NCI-H526 (cell line): ENCODE data around the gene EFL1.
"Not testable (repeated sequence)": the region's sequence is repeated elsewhere in the genome, so short reads cannot be mapped to it uniquely, and the experiment has no call there.

Experiments
- DNase-seq, 2 experiments: peaks; one replicate each; lab custom pipeline; 2025; lab: John Stamatoyannopoulos, UW

EFL1 gene

GRCh38 chr15:82281276-82281675 is 18.7 kb upstream of the EFL1 start:
- DNase-seq: not testable (repeated sequence)

DNA sequence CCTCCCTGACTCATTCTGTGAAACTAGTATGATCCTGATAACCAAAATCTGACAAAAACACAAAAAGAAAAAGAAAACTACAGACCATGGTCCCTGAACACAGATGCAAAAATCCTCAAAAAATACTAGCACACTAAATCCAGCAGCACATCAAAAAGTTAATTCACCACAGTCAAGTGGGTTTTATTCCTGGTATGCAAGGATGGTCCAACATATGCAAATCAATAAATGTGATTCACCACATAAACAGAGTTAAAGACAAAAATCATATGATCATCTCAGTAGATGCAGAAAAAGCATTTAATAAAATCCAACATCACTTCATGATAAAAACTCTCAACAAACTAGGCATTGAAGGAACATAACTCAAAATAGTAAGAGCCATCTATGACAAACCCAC is 12.9 kb upstream of the EFL1 start:
- no peak for DNase-seq

GRCh38 chr15:82272154-82272553 is 9.6 kb upstream of the EFL1 start:
- DNase-seq: no peak

GRCh38 chr15:82268454-82268853 is 5.9 kb upstream of the EFL1 start:
- DNase-seq: not testable (repeated sequence)

GRCh38 chr15:82267137-82267536 is 4.6 kb upstream of the EFL1 start:
- not testable (repeated sequence) for DNase-seq

- peak; percentile 21 to 31 for DNase-seq
Measured at GRCh38 chr15:82263350-82263749, 816 bp upstream of the EFL1 start.

DNA sequence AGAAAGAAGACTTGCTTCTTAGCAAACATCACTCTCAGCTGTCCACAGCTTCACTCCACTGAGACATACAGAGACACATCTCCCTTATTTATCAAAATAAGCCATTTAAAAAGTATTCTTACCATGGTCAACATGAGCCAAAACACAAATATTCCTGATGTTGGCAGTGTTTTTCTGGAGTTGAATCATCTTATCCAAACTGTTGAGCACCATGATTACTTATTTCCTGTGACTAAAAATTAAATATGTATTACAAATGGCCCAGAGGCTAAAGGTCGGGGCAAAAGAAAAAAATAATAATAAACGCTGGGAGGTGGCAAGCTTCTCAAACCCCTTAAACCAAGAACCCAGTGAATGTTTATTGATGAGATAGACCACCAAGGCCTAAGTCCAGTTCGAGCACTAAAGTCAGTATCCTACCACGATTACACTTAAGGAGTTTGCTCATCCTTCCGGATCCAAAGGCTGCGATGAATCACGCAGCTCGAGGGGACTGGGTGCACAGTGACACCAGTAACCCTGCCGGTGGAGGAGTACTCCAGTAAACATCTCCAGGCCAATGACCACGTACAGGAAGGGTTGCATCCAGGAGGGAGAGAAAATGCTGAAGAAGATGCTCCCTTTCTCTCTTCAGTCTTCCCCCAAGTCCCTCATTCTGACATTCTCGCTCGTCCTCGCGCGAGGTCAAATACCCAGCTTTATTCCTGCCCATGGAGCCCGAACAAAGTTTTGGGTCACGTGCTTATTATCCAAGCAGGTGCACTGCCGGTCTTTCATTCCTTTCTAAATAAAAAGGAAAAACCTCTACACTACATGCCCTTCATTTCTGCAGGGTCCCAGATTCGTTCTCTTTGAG is 740 bp downstream of the EFL1 start:
- DNase-seq: peak; percentile 47 to 49

DNA sequence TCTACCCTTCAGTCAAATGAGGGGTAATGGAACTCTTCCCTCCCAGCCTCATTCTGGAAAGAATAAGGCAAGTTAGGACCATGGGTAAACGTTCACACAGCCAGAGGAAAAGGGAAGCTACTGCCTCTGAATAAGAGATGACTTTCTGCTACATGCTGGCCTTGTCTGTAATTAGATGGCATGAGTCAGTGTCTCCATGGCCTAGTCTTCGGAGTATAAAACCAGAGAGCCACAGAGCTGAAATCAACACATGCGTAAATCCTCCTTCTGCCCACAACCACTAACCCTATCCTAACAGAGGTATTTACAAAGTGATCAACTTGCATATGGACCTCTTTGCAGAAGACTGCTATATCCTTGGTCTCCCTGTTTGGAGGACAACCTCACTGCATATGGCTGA is 14.3 kb downstream of the EFL1 start:
- DNase-seq: not testable (repeated sequence)

- DNase-seq: not testable (repeated sequence)
Measured at GRCh38 chr15:82245956-82246355, 16.6 kb downstream of the EFL1 start.

DNA sequence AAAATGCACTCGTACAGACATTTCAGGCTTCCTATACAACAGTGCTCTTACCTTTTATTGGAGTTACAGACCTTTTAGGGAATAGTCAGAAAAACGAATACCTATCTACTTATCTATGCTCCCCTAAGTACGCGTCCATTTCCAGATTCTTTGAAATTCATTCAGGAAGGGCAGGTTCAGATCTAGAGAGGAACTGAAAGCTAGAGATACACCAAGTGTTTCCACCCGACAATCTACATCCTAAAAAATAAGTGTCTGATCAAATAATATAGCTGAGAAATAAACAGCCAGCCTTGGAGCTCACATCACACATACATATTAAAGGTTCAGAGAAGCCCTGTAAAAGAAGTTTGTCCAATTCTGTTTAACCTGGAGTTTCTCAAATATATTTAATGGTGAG is 18.9 kb downstream of the EFL1 start:
- DNase-seq: not testable (repeated sequence)

DNA sequence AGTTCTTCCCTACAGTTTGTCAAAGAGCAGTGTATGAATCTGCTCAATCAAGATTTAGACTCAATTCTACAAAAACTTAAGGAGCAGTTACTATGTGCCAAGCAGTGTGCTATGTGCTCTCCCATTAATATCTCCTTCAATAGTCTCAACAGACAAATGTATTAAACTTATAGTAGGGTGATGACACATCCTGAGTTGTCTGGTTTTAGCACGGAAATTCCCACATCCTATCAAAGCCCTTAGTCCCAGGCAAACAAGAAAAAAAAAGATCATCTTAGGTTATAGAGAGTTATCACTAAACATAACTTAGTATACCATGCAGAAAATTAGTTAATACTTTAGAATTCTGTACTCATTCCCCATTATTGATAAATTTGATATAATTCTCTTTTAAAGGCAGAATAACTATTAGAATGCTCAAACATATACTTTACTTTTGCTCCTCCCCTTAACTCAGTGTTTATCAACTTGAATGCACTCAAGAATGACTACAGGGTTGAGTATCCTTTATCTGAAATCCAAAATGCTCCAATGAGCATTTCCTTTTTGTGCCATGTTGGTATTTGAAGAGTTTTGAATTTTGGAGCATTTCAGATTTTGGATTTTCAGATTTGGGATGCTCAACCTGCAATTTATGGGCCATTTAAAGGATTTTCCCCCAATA is 20.6 kb downstream of the EFL1 start:
- DNase-seq: not testable (repeated sequence)

DNA sequence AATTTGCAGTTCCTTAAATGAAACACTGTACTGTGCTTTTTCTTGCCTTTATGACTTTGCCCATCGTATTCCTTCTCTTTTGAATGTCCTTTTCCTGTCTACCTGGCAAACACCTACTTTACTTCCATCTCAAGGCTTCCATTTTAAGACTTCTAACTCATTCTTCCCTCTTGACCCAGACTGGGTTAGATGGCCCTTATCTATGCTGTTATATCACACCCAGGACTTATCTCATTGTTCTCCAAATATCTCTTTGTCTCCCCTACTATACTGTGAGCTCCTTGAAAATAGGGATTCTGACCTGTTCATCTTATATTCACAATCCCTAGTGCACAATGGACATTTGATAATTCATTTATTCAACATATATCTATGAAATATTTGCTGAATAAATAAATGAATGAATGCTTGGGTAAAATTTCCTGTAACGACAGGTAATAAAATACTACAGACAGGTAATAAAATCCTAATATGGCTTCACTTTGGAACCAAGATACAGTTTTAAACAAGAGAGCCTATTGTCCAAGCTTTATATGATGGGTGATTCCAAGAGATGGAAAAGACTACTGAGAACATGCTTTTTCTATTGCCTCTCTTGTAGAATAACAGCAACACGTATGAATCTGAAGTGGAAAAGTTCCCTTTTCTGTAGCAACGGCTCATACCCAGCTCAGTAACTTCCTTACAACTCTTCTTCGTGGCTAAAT is 22.7 kb downstream of the EFL1 start:
- peak in 1 of 2 experiments; percentile 8 for DNase-seq

- not testable (repeated sequence) for DNase-seq
Measured at GRCh38 chr15:82237944-82238534, 24.5 kb downstream of the EFL1 start.

DNA sequence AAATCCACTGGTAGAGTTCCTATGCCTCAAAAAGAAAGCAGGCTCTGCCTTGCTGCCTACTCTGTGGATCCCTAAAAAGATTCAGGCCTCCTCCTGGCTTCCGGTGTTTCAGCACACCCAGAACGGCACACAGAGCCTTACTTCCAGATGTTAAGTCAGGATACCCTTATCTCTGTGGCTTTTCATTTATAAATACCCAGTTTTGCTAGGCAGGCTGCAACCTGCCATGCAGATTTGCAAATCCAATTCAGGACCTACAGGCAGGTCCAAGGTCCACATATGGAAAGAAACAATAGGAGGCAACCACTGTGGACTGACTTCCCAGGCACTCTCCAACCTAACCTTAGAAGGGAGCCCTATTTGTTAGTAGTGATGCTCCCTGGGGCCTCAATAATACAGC is 30.7 kb downstream of the EFL1 start:
- DNase-seq: peak; percentile 94 to 95

DNA sequence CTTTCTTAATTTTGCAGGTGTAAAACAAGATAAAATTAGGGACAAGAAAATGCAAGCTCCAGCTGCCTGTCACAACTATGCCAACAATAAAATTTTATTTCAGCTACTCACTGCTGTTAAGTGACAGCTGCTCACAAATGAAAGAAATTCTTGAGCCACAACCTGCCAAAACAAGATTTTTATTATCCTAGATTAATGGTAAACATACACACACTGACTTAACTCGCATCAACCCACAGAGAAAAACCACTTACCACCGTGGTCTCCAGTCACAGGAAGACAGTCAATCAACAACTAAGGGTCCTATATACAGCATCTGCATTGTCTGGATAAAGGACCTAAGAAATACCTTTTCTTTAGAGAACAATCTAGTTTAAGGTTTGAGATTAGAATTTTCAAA is 31.3 kb downstream of the EFL1 start:
- DNase-seq: peak in 1 of 2 experiments; percentile 29

GRCh38 chr15:82228750-82229149 is 33.8 kb downstream of the EFL1 start:
- DNase-seq: no peak

DNA sequence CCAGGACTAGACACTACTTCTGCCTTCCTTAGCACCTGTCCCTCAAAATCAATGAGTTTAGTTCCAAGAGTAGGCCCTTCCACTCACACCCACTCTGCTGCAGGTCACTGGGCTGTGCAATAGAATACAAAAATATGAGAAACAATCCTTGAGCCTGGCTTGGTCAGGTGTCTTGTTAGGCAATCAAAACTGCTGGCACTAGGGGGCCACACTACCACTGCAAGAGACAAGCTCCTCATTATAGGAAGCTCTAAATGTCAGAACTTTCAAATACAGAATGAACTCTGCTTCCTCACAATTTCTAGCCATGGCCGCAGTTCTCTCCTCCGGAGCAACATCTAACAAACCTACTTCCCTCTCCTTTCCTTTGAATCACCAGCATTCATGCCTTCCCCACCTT is 41.0 kb downstream of the EFL1 start:
- DNase-seq: peak in 1 of 2 experiments; percentile 41

GRCh38 chr15:82216092-82216491 is 46.4 kb downstream of the EFL1 start:
- not testable (repeated sequence) for DNase-seq

DNA sequence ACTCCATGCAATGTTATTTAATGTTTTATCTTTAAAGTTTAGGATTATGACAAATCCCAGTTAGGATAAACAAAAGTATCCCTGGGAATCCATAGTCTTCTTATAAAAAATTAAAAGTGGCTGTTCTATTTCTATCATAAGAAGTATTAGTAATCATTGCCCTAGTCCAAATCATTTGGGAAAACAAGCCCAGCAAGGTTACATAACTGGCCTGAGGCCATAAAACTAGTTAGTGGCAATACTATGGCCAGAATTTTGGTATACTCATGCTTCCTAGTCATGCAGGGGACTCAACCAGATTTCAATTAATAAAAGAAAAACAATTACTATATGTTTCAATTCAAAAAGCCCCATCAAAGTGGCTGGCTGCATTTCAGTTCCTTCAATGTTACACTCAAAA is 50.3 kb downstream of the EFL1 start:
- not testable (repeated sequence) for DNase-seq

DNA sequence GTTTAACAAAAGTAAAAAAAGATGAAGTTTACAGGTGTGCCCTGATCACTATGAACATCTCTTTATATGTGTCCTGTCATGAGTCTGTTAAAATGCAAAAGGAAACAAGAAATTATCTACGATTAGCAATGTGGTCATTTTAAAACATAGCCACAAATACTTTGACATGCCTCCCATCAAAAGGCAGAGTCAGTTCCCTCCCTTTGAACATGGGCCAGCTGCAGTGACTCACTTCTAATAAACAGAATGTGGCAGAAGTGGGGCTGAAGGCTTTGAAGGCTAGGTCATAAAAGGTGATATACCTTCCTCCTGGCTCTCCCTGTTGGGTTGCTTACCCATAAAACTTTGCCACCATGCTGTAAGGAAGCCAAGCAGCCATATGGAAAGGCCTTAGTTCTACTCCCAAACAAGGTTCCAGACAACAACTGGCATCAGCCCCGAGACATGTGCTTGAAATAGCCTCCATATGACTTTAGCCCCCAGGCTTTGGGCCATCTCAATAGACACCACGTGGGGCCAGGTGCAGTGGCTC is 52.4 kb downstream of the EFL1 start:
- DNase-seq: not testable (repeated sequence)

GRCh38 chr15:82204575-82204974 is 58.0 kb downstream of the EFL1 start:
- not testable (repeated sequence) for DNase-seq
